Left ventricle myocardium inferior (tissue), 1 donor: ENCODE results near the gene FNIP1. TPM values are rescaled to one million over a fixed set of nuclear protein-coding genes. Genes with fewer than 3 reads are reported as not detected.

ENCODE experiments used
- DNase-seq: peaks from one replicate; pipeline ENCODE4 v3.0.0-alpha.2; 2020
- H3K27ac ChIP-seq: fragments of 200-600 bp; replicated peaks from 2 replicates; pipeline ENCODE4 v1.8.0; 2021
- H3K27me3 ChIP-seq: fragments of 200-600 bp; 2 replicates; pipeline ENCODE4 v1.8.0; 2021; ENCODE audit warnings: low read depth
- H3K36me3 ChIP-seq: fragments of 200-600 bp; 2 replicates; pipeline ENCODE4 v1.8.0; 2021
- H3K4me1 ChIP-seq: fragments of 200-600 bp; 2 replicates; pipeline ENCODE4 v1.8.0; 2021
- H3K4me3 ChIP-seq: fragments of 200-600 bp; 2 replicates; pipeline ENCODE4 v1.8.0; 2021; ENCODE audit warnings: mild to moderate bottlenecking, moderate library complexity
- H3K9me3 ChIP-seq: fragments of 200-600 bp; replicated peaks from 2 replicates; pipeline ENCODE4 v1.8.0; 2021
- CTCF ChIP-seq: fragments of 200-600 bp; IDR thresholded peaks from 2 replicates; pipeline ENCODE4 v1.8.0; 2021; ENCODE audit warnings: antibody characterized with exemption, mild to moderate bottlenecking, borderline replicate concordance
- intact Hi-C: fragments of 100-400 bp; cut with micrococcal nuclease; formaldehyde crosslinking; loops from one replicate; pipeline ENCODE4 v1.11.0; 2022
- total RNA-seq: library from RNA; stranded (reverse); fragmentation: NEBNext Ultra II Directional; extraction: Animal tissue kit (Norgen Biotek cat#: 25700); gene quantifications from one replicate; pipeline ENCODE4 v1.2.1, GENCODE V29; 2021
- donor health status: DM: no; HTN: yes; CAD: no; lungs with severe emphysema.

Gene FNIP1
- total RNA-seq, 1 donor from 2014 or later = 30.6 TPM

- Histone ChIP-seq H3K4me3 (no peak overlapping the region), H3K27ac (no peak overlapping the region), H3K27me3 (no peaks in the 10 kb centered on the region), H3K4me1 (peaks cover 80% of the 10 kb centered on the region), H3K36me3 (no peaks in the 10 kb centered on the region), H3K9me3 (no peaks in the 10 kb centered on the region)
- intact Hi-C loops = no loop called here
- DNase-seq = no peak
- TF ChIP-seq CTCF = no peak
These were observed 22.0 kb downstream of the FNIP1 start for GRCh38 chr5:131774652-131775367.

- Histone ChIP-seq H3K4me3 (no peak overlapping the region), H3K36me3 (no peaks in the 10 kb centered on the region), H3K4me1 (peaks cover 85% of the 10 kb centered on the region), H3K27ac (no peak overlapping the region), H3K27me3 (no peaks in the 10 kb centered on the region), H3K9me3 (no peaks in the 10 kb centered on the region)
- no peak for DNase-seq
- intact Hi-C loops = no loop called here
- TF ChIP-seq CTCF = no peak
These were observed 23.0 kb downstream of the FNIP1 start for GRCh38 chr5:131773805-131774204.

GRCh38 chr5:131771692-131772091 lies 25.1 kb downstream of the FNIP1 start:
- no peaks in the 10 kb centered on the region for H3K36me3 ChIP-seq
- H3K27ac ChIP-seq = no peak overlapping the region
- DNase-seq = no peak
- intact Hi-C loops = no loop called here
- no peak for TF ChIP-seq CTCF
- no peaks in the 10 kb centered on the region for H3K27me3 ChIP-seq
- no peak overlapping the region for H3K4me3 ChIP-seq
- peaks cover 77% of the 10 kb centered on the region for H3K4me1 ChIP-seq
- H3K9me3 ChIP-seq = no peaks in the 10 kb centered on the region

- no peak overlapping the region for H3K27ac ChIP-seq
- no peak for TF ChIP-seq CTCF
These were observed 26.9 kb downstream of the FNIP1 start for GRCh38 chr5:131769961-131770360.

GRCh38 chr5:131769336-131769735 lies 27.5 kb downstream of the FNIP1 start:
- no peak for TF ChIP-seq CTCF
- peaks cover 75% of the 10 kb centered on the region for H3K4me1 ChIP-seq
- no peak overlapping the region for H3K4me3 ChIP-seq
- H3K36me3 ChIP-seq = peaks cover 2% of the 10 kb centered on the region
- H3K27ac ChIP-seq = no peak overlapping the region
- no peaks in the 10 kb centered on the region for H3K27me3 ChIP-seq
- intact Hi-C loops = no loop called here
- H3K9me3 ChIP-seq = peaks cover under 1% of the 10 kb centered on the region
- no peak for DNase-seq

More at GRCh38 chr5:131769961-131770360, 26.9 kb downstream of the FNIP1 start:
- Histone ChIP-seq H3K9me3 (no peaks in the 10 kb centered on the region), H3K4me1 (peaks cover 78% of the 10 kb centered on the region), H3K4me3 (no peak overlapping the region), H3K36me3 (no peaks in the 10 kb centered on the region), H3K27me3 (no peaks in the 10 kb centered on the region)
- DNase-seq = no peak
- intact Hi-C loops = no loop called here
